Measurements from ENCODE around the gene TMTC3.

Gene TMTC3

DNA sequence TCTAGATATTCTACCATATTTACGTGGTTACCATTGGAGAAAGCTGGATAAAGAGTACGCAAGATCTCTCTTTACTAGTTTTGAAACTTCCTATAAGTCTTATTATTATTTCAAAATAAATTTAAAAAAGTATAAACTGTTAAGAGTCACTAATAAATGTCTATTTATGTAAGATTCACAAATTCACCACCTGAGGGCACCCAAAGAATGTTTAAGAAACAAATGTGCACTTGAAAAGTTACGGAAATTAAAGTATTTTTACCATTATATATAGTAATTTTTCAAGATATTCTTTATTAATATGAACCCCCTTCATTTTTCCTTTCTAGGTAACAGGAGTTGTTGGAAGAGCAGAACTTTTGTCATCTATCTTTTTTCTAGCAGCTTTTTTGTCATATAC is 11.9 kb downstream of the TMTC3 start:
- peak; percentile 70 for DNase-seq
- in situ Hi-C loops (cut with HindIII; ENCODE audit: low pct_ligation_motif_present, low pct_unique_long_range_greater_than_20kb, low sequenced_read_pairs): no loop called here

DNA sequence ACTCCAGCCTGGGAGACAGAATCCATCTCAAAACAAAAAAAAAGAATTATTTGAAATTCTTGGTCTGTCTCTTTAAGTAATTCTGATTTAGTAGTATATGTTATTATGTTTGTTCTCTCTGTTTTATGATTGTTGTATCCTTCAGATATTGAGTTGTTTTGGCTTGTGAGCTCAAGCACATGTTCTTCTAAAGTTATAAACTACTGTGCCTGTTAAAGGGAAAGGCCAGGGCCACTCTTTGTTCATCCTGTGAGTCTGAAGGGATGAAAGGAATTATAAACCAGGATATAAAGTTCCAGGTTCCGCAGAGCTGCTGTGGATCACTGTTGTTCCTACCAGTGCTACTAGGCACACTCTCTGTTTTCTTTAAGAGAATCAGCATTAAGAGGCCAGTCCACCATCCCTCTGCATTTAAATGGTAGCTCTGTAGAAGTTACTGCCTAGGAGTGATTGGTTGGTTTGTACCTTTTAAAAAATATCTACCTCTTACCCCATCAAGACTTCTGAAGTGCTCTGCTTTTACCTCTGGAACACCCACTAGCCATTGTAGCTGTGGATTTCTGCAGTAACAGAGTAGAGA is 14.1 kb downstream of the TMTC3 start:
- in situ Hi-C loops (cut with HindIII; ENCODE audit: low pct_ligation_motif_present, low pct_unique_long_range_greater_than_20kb, low sequenced_read_pairs): no loop called here
- no peak for DNase-seq

DNA sequence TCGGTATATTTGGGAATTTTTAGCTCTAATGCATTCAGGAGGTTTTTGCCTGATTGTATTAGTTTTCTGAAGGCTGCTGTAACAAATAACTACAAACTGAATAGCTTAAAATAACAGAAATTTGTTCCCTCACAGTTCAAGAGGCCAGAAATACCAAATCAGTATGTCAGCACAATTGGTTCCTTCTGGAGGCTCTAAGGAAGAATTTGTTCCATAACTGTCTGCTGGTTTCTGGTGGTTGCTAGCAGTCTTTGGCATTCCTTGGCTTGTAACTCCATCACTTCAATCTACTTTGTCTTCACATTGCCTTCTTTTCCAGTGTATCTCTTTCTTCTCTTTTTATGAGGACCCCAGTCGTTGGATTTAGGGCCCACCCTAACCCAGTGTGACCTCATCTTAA is 21.3 kb downstream of the TMTC3 start:
- no peak for DNase-seq
- in situ Hi-C loops (cut with HindIII; ENCODE audit: low pct_ligation_motif_present, low pct_unique_long_range_greater_than_20kb, low sequenced_read_pairs): no loop called here

DNA sequence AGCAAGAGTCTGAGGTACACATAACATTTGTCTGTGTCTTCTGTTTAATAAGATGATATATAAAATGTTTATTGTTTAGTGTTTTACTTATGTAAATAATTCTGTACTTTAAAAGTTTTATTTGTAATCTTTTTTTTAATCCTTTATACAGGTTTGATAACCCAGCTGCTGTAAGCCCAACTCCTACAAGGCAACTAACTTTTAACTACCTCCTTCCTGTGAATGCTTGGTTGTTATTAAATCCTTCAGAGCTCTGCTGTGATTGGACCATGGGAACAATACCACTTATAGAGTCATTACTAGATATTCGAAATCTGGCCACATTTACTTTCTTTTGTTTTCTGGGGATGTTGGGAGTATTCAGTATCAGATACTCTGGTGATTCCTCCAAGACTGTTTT is 24.1 kb downstream of the TMTC3 start:
- in situ Hi-C loops (cut with HindIII; ENCODE audit: low pct_ligation_motif_present, low pct_unique_long_range_greater_than_20kb, low sequenced_read_pairs): no loop called here

DNA sequence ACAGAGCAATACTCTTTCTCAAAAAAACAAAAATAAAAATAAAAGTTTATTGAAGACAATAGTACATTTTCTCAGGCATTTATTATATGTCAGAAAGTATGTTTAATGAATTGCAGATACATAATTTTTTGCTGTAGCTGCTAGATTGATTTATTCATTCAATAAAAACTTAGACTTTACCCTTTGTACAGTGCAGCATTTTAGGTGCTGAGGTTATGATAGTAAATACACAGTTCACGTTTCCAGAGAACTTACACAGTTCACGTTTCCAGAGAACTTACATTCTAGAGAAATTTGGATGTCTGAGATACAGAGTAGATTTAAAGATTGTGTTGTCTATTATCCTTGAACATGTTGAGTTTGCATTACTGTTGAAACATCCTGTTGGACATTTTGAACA is 25.3 kb downstream of the TMTC3 start:
- no peak for DNase-seq
- in situ Hi-C loops (cut with HindIII; ENCODE audit: low pct_ligation_motif_present, low pct_unique_long_range_greater_than_20kb, low sequenced_read_pairs): no loop called here

More for the DNA sequence above, 24.1 kb downstream of the TMTC3 start:
- no peak for DNase-seq

DNA sequence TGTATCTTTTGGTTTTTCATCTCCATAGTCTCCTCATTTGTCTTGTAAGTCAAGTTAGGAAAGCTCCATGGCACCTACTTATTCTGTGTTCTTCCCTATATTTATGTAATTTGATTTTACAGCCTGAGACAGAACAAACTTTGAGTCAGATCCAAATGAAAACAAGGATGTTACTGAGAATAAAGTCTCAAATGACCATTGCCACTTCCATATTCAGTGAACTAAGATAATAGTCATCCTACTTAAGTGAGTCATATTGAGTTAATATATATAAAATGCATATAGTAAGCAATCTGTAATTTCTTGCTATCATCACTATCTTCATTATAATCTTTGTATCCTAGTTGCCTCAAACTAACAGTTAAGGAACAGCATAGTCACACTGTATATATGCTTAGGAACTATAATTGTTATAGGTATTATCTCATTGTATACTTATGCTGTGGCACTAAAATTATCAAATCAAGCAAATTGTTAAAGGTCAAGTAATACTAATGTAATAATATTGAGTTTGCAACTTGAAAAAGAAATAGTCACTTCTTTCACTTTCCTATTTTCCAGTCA is 30.8 kb downstream of the TMTC3 start:
- in situ Hi-C loops (cut with HindIII; ENCODE audit: low pct_ligation_motif_present, low pct_unique_long_range_greater_than_20kb, low sequenced_read_pairs): no loop called here
- no peak for DNase-seq

DNA sequence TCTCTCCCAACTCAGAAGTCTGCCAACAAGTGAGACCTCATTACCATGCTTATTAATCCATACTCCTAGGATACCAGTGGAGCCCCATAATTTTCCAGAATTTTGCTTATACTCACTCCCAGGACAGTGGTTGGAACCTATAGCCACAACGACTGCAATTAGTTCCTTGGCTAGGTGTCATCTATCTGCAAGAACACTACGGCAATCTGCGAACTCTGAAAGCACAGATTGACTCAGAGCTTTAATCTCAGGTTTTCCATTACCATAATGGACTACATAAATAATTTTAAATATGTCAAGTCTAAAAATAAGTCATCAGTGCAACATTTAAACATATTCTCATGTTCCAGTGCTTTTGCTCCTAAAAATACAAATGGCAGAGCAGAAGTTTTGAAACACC is 33.4 kb downstream of the TMTC3 start:
- in situ Hi-C loops (cut with HindIII; ENCODE audit: low pct_ligation_motif_present, low pct_unique_long_range_greater_than_20kb, low sequenced_read_pairs): no loop called here
- no peak for DNase-seq

DNA sequence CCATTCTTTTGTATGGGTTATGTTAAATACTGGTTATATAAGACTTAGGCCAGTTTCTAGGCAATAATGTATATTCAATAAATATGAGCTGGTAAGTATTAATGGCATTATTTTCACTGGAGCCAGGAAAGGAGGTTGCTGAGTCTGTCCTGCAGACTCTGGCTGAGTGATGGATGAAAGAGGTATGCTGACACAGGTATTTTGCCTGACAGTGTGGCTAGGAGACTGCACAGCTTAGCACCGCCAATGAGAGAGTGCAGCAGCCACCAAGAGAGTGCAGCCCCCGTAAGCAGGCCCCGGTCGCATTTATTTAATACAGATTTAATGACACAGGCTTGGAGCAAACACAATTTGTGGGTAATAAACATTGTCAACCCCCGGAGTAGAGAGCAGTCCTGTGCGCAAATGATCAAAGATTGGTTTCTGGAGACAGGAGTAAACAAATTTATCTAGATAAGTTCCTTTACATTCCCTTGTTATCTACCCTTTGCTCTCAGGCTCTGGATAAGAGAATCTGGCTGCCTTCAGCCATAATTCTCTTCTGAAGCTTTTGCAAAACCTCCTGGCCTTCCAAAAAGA is 37.4 kb downstream of the TMTC3 start:
- no peak for DNase-seq
- in situ Hi-C loops (cut with HindIII; ENCODE audit: low pct_ligation_motif_present, low pct_unique_long_range_greater_than_20kb, low sequenced_read_pairs): no loop called here

DNA sequence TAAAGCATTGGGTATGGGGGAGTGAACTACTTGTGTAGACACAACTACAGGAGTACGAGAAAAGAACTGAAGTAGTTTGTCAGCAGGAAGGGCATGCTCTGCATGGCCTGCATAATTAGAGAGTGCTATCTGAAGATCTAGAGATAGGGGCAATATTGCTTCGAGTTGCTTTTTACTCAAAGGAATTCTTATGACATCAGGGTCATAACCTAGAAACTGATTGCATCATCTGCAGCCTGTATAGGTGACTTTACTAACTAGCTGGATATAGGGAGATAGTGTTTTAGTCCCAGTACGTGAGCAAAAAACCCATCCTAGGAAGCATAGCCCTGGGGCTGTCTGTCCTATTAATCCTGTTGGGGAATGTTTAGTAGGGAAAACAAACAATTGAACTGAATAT is 39.8 kb downstream of the TMTC3 start:
- in situ Hi-C loops (cut with HindIII; ENCODE audit: low pct_ligation_motif_present, low pct_unique_long_range_greater_than_20kb, low sequenced_read_pairs): no loop called here
- no peak for DNase-seq

DNA sequence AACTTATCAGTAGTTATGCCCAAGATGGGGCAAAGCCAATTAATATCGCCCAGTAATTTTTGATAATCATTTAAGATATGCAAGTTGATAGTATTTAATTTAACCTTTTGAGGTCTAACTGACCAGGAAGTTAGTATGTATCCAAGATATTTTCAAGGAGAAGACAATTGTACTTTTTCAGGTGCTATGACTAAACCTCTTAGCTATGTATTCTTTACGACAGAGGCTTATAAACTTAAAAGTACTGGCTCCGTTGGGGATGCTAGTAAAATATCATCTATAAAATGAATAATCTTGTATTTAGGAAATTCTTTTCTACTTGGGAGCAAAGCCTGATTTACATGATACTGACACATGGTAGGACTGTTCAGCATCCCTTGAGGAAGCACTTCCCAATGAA is 40.3 kb downstream of the TMTC3 start:
- no peak for DNase-seq
- in situ Hi-C loops (cut with HindIII; ENCODE audit: low pct_ligation_motif_present, low pct_unique_long_range_greater_than_20kb, low sequenced_read_pairs): no loop called here

DNA sequence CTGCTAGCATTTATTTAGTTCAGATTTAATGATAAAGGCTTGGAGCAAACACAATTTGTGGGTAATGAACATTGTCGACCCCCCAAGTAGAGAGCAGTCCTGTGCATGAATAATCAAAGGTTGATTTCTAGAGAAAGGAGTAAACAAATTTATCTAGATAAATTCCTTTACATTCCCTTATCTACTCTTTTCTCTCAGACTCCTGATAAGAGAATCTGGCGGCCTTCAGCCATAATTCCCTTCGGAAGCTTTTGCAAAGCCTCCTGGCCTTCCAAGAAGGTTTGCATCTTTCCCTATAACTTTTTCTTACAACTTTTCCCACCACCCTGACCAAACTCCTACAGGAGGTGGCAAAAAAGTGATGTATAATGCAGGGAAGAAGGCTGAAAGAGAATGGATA is 42.1 kb downstream of the TMTC3 start:
- in situ Hi-C loops (cut with HindIII; ENCODE audit: low pct_ligation_motif_present, low pct_unique_long_range_greater_than_20kb, low sequenced_read_pairs): no loop called here
- DNase-seq: no peak

DNA sequence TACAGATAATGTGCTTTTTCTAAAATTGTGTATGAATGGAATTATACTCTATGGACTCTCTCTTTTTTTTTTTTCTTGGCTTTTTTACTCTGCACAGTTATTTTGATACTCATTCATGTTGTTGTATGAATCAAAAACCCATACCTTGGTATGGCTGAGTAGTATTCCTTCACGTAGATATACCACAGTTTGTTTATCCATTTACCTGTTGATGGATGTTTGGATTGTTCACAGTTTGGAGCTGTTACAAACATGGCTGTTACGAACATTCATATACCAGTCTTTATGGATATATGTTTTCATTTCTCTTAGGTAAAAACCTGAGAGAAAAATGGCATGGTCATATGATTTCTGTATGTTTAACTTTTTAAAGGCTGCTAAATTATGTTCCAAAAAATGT is 43.2 kb downstream of the TMTC3 start:
- in situ Hi-C loops (cut with HindIII; ENCODE audit: low pct_ligation_motif_present, low pct_unique_long_range_greater_than_20kb, low sequenced_read_pairs): no loop called here
- no peak for DNase-seq

DNA sequence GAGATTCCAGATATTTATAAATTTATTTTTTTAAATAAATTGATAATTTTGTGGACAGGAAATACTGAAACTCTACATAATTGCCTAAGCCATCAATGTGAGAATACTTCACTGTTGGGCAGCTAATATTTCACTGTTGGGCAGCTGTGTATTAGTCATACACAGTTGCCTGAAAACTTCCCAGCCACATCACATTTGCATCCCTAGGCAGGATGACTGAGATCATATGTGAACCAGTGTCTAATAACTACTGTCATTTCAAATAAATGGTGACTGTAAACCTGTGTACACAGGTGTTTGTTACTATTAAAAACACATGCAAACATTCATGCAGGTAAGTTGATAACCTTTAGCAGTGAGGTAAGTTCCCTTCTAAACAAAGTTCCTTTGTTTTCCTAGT is 43.9 kb downstream of the TMTC3 start:
- in situ Hi-C loops (cut with HindIII; ENCODE audit: low pct_ligation_motif_present, low pct_unique_long_range_greater_than_20kb, low sequenced_read_pairs): no loop called here
- DNase-seq: peak; percentile 46

DNA sequence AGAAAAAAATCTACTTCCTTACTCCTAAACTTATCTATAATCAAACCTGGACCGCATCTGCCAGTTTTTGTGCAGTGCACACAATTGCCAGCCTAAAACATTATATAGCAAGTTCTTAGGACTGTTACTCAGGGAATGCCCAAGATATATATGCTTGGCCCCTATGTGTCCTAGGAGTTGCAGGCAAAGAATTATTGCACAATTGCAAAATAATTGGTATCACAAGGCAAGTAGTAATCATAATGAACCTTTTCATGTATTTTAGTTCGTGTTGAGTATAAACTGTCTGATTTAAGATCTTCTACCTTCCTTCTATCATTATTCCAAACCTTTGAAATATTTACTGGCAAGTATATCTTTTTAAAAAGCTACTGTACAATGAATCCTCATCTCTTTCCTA is 45.5 kb downstream of the TMTC3 start:
- no peak for DNase-seq
- in situ Hi-C loops (cut with HindIII; ENCODE audit: low pct_ligation_motif_present, low pct_unique_long_range_greater_than_20kb, low sequenced_read_pairs): no loop called here

DNA sequence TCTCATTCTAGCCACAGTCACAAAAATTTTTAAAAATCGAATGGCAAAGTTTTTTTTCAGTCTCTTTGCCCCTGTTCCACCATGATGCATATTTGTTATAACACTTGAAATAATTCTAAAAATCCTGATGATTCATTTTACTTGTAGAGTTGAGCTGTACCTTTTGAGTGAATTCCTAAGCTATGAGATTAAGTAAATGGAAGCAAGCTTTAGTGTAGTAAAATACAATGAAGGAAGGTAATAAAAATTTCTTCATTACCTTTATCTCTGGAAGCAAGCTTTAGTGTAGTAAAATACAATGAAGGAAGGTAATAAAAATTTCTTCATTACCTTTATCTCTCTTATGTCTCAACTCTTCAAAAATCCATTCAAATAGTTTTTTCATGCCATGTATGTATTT is 46.1 kb downstream of the TMTC3 start:
- in situ Hi-C loops (cut with HindIII; ENCODE audit: low pct_ligation_motif_present, low pct_unique_long_range_greater_than_20kb, low sequenced_read_pairs): no loop called here
- DNase-seq: peak; percentile 12

DNA sequence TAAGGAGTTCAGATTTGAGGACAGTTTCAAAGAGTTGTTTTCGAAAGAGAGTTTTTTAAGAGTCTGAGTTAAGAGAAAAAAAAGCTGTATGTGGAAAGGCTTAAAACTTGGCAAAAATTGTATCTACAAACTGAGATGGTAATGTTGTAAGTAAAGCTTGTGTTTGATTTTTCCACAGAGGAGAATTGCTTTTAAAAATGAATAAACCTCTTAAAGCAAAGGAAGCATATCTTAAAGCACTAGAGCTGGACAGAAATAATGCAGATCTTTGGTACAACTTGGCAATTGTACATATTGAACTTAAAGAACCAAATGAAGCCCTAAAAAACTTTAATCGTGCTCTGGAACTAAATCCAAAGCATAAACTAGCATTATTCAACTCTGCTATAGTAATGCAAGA is 50.3 kb downstream of the TMTC3 start:
- in situ Hi-C loops (cut with HindIII; ENCODE audit: low pct_ligation_motif_present, low pct_unique_long_range_greater_than_20kb, low sequenced_read_pairs): no loop called here
- no peak for DNase-seq

DNA sequence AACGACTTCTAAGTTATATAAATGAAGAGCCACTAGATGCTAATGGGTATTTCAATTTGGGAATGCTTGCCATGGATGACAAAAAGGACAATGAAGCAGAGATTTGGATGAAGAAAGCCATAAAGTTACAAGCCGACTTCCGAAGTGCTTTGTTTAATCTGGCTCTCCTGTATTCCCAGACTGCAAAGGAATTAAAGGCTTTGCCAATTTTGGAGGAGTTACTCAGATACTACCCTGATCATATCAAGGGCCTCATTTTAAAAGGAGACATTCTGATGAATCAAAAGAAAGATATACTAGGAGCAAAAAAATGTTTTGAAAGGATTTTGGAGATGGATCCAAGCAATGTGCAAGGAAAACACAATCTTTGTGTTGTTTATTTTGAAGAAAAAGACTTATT is 52.8 kb downstream of the TMTC3 start:
- in situ Hi-C loops (cut with HindIII; ENCODE audit: low pct_ligation_motif_present, low pct_unique_long_range_greater_than_20kb, low sequenced_read_pairs): no loop called here
- DNase-seq: no peak

DNA sequence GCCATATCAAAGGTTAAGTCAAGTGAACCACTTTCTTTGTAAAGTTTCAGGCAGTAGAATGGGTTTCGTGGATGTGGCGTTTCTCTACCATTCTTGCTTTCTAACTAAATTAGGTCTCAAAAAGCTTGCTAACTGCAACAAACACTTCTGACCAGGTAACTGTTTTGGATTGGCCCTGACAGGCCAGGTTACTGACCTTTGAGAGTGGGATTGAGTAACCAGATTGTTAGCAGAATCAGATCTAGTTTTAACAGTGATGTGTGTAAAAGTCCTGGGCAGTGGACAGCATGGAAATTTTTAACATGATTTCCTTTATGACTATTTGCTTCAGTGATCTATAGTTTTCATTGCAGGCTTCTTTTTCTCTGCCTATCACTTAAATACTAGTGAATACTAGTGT is 57.9 kb downstream of the TMTC3 start:
- in situ Hi-C loops (cut with HindIII; ENCODE audit: low pct_ligation_motif_present, low pct_unique_long_range_greater_than_20kb, low sequenced_read_pairs): no loop called here
- no peak for DNase-seq

DNA sequence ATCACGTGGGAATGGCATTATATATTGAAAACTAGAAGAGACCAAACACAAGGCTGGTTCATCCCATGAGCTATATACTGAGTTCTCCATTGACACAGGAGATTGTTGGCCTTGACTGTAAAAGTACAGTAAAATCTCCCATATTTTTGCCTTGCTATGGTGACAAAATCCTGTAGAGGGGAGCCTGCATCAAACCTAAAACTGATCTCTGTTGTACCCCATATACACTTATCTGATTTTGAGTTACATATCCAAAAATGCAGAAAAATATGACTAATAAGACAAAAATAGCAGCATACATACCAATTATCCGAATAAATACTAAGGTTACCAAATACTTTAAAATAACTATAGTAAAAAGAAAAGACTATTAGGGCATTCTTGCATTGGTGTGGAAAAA is 60.4 kb downstream of the TMTC3 start:
- in situ Hi-C loops (cut with HindIII; ENCODE audit: low pct_ligation_motif_present, low pct_unique_long_range_greater_than_20kb, low sequenced_read_pairs): no loop called here
- DNase-seq: no peak

DNA sequence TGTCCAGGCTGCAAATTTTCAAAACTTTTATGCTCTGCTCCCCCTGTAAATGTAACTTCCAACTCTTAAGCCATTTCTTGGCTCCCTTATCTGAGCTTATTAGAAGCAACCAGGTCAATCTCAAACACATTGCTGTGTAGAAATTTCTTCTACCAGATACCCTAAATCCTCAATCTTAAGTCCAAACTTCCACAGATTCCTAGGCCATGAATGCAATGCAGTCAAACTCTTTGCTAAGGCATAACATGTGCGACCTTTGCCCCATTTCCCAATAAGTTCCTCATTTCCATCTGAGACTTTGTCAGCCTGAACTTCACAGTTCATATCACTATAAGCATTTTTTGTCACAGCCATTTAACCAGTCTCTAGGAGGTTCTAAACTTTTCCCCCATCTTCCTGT is 64.5 kb downstream of the TMTC3 start:
- in situ Hi-C loops (cut with HindIII; ENCODE audit: low pct_ligation_motif_present, low pct_unique_long_range_greater_than_20kb, low sequenced_read_pairs): no loop called here
- no peak for DNase-seq

All from ACHN (cell line).